GM18517 (cell line): ENCODE measurements around the gene SYNDIG1.

ENCODE experiments used
- ATAC-seq: cut with Tn5 transposase; IDR thresholded peaks from one replicate; pipeline ENCODE4 v1.9.1; 2021; ENCODE audit warnings: mild to moderate bottlenecking, moderate library complexity; ENCODE audit not compliant: unreplicated experiment

SYNDIG1 gene

DNA sequence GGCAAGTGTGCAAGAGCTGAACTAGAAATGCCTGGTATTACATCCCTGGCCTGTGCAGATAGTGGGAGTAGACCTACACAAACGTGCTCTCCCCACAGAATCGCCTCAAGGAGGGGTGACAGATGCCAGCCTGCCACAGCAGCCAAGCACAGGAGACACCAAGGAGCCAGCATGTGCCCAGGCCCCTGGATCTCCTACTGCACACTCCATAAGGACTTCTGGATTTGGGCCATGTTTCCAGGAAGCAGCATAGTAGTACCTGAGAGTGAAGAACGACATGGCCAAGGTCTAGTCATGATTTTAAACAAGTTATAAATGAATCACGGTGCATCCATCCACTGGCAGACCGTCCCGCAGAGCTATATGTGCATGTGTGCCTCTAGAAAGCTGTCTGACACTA lies 232.2 kb downstream of the SYNDIG1 start:
- no peak for ATAC-seq

DNA sequence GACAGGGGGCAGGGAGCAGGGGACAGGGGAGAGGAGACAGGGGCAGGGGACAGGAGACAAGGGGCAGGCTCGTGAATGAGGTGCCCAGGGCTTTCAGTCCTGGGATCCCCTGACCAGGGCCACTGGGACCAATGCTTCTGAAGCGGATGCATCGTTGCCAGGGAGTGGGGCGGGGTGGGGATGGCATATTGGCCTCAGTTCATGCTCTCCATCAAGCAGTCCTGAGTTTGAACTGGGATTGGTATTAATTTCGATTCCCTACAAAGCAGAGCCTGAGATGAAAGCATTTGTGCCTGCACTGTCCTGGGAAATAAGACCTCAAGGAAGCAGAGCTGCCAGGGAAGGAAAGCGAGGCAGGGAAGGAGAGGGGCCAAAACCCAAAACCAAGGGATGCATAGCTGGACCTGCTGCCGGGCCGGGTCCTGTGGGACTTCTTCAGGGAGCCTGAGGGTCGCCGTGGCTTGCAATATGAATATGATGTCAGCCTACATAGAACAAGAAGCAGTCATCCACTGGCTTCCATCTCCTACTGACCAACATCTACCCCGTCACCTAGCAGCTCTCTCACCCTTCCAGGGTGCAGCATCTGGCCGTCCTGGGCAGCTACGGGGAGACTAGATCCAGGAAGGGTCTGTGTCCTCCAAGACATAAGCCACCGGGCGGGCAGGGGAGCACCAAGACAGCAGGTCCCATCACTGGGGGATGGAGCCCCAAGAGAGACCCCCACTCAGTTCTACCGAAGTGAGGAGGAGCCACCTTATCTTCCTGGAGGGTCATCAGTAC lies 233.3 kb downstream of the SYNDIG1 start:
- ATAC-seq, result no peak

DNA sequence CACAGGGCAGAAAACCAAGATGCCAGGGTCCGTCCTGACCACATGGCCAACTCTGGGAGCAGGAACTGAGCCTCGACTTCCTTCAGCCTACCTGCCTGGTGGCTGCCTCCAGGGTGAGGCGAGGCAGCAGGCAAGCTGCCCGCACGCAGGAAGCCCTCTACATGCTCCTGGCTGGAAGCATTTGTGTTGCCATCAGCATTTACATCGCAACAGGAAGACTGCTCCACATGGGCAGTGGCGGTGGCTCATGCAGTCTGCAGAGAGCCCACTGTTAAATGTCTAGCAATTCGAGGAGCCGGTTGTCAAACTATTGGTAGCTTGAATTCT lies 233.8 kb downstream of the SYNDIG1 start:
- ATAC-seq, result no peak

DNA sequence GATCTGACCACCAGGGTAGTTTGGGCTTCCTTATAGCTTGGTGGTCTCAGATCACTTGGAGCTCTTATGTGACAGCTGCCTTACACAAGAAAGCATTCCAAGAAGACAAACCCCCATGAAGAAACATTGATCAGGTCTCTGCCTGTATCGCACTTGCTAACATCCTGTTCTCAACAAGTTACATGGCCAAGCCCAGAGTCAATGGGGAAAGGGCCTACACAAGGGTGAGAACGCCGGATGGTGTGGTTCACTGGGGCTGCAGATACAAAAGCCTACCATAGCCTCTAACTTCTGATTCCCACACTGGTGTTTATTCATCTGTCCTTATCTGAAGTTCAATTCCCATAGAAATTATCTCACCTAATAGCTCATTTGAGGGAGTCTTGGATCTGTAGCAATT lies 235.5 kb downstream of the SYNDIG1 start:
- no peak for ATAC-seq

DNA sequence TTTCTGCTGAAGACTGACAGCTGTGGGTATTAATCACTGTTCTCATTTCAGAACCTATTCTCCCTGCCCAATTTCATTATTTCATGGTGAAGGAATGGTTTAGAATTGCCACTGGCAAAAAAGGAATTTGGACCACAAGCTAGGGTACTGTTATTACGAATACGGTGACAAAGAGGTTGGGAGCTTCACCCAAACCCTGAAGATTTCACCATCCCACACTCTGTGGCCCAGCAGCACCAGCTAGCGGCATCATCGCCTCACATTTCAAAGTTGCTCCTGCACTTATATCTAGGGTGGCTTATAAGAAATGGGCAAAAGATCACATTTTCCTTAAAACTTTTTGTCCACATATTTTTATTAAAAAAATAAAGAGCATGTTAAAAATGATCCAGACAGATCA lies 236.1 kb downstream of the SYNDIG1 start:
- ATAC-seq, result no peak

DNA sequence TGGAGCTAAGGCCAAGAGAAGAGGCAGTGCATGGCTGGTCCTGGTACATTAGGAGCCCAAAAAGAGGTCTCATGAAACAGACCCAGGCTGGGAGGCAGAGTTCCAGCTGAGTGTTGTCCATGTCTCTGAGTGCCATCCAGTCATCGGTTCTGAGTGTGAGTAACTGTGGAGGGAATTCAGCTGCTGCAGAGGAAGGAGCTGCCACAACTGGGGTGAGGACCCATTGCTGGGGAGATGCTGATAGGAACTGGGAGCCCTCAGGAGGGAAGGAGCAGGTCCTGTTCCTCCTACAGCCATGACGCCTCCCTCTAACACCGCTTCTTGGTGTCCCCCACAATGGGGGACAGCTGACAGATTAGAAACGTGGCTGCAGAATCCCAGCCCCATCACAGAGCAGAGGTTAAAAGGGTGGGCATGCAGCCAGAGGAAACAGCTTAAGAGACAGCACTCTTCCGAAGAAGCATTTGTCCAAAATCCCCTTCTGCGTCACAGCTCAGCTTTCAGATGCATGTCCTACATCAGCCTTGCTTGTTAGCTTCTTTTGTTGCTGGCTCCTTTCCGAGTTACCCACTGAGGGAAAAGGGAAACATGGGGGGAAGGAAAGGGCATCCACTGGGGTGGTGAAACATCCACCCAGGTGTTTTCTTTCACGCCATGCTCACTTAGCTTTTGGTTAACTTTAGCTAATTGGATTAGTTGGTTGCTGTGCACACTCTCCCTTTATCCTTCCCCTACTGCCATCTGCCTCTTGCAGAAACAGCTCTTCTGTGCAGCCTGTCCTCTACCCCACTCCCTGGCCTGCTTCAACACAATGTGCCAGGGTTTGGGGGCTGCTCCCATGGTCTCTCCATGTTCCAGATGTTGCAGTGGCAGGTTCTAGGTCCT lies 239.2 kb downstream of the SYNDIG1 start:
- no peak for ATAC-seq
